Breast epithelium (tissue), 3 donors: ENCODE measurements around the gene TMIE.

Source experiments
- CTCF ChIP-seq, 3 donors: fragments of 450-650 bp; IDR thresholded peaks; one replicate each; pipeline ENCODE4 v1.5.1; 2016 to 2017; ENCODE audit warnings: antibody characterized with exemption in 3 of 3, mild to moderate bottlenecking in 3 of 3, moderate library complexity in 3 of 3
- POLR2A ChIP-seq: fragments of 450-650 bp; IDR thresholded peaks from one replicate; pipeline ENCODE4 v1.6.1; 2016; ENCODE audit warnings: antibody characterized with exemption, mild to moderate bottlenecking, moderate library complexity
- POLR2AphosphoS5 ChIP-seq, 3 donors: sonication (generic); formaldehyde crosslinking; IDR thresholded peaks; one replicate each; pipeline ENCODE4 v1.6.1; 2017; ENCODE audit warnings: antibody characterized with exemption in 3 of 3

GRCh38 chr3:46675843-46676567 lies 25.2 kb upstream of the TMIE start:
- TF ChIP-seq CTCF (IDR thresholded peaks at IDR 0.05): no peak
- no peak for TF ChIP-seq POLR2A
- TF ChIP-seq POLR2AphosphoS5 (IDR thresholded peaks at IDR 0.05): no peak
